Placental pericyte (primary cell): ENCODE results near the gene PDHA2. TPM values are rescaled to one million over a fixed set of nuclear protein-coding genes. Genes with fewer than 3 reads are reported as not detected.

Source experiments
- small RNA-seq: library from RNA; depleted of rRNA; stranded (forward); fragments of <200 nt; gene quantifications from one replicate; pipeline ENCODE3, GENCODE V24; 2012; ENCODE audit warnings: low replicate concordance
- total RNA-seq: library from RNA; depleted of rRNA; stranded (reverse); fragments of >200 nt; gene quantifications from 2 replicates; pipeline ENCODE4 v1.2.3, GENCODE V29; 2012

PDHA2 gene
- not detected in 2 replicates for total RNA-seq

GRCh38 chr4:95839891-95840290 is at the start of gene PDHA2:
Gene PDHA2, plus strand, starts transcription at chr4:95840093. Its CDS starts 58 bp downstream, at chr4:95840151.

Small RNAs within 50 kb of the gene (small RNA-seq; reads per million reads assigned to genes)
- gene RNU6-1059P = not detected
